Measurements from ENCODE around the gene OR2T1.
"Not testable (repeated sequence)": the region's sequence is repeated elsewhere in the genome, so short reads cannot be mapped to it uniquely, and the experiment has no call there.

OR2T1 gene

GRCh38 chr1:248417854-248418253 lies 15.0 kb downstream of the OR2T1 start:
- no peak for TF ChIP-seq POLR2A (IDR thresholded peaks at IDR 0.05; ENCODE audit: low read depth, low read length)
- FAIRE-seq, result no peak

GRCh38 chr1:248421384-248421783 lies 18.5 kb downstream of the OR2T1 start:
- TF ChIP-seq POLR2A (IDR thresholded peaks at IDR 0.05; ENCODE audit: low read depth, low read length), result no peak
- DNase-seq (ENCODE audit: insufficient read length, low spot score) (no peak), FAIRE-seq (no peak)

More at GRCh38 chr1:248417854-248418253, 15.0 kb downstream of the OR2T1 start:
- no peak for DNase-seq (ENCODE audit: insufficient read length, low spot score)

GRCh38 chr1:248427526-248428191 lies 24.8 kb downstream of the OR2T1 start:
- FAIRE-seq, result not testable (repeated sequence)

GRCh38 chr1:248428192-248428533 lies 25.3 kb downstream of the OR2T1 start:
- DNase-seq (ENCODE audit: insufficient read length, low spot score); FAIRE-seq: not testable (repeated sequence)

More at GRCh38 chr1:248427526-248428191, 24.8 kb downstream of the OR2T1 start:
- not testable (repeated sequence) for DNase-seq (ENCODE audit: insufficient read length, low spot score)

- not testable (repeated sequence) for DNase-seq (ENCODE audit: insufficient read length, low spot score); FAIRE-seq
Measured at GRCh38 chr1:248431683-248432082, 28.8 kb downstream of the OR2T1 start.

- FAIRE-seq; DNase-seq (ENCODE audit: insufficient read length, low spot score): not testable (repeated sequence)
Measured at GRCh38 chr1:248432201-248432600, 29.4 kb downstream of the OR2T1 start.

GRCh38 chr1:248433811-248434415 lies 31.1 kb downstream of the OR2T1 start:
- not testable (repeated sequence) for FAIRE-seq; DNase-seq (ENCODE audit: insufficient read length, low spot score)

GRCh38 chr1:248434913-248435312 lies 32.1 kb downstream of the OR2T1 start:
- not testable (repeated sequence) for DNase-seq (ENCODE audit: insufficient read length, low spot score); FAIRE-seq

GRCh38 chr1:248436303-248436702 lies 33.5 kb downstream of the OR2T1 start:
- not testable (repeated sequence) for DNase-seq (ENCODE audit: insufficient read length, low spot score); FAIRE-seq

- not testable (repeated sequence) for DNase-seq (ENCODE audit: insufficient read length, low spot score); FAIRE-seq
Measured at GRCh38 chr1:248438668-248439067, 35.8 kb downstream of the OR2T1 start.

- not testable (repeated sequence) for DNase-seq (ENCODE audit: insufficient read length, low spot score); FAIRE-seq
Measured at GRCh38 chr1:248439283-248439682, 36.4 kb downstream of the OR2T1 start.

- FAIRE-seq, result not testable (repeated sequence)
Measured at GRCh38 chr1:248442500-248443277, 39.8 kb downstream of the OR2T1 start.

GRCh38 chr1:248444603-248445002 lies 41.8 kb downstream of the OR2T1 start:
- not testable (repeated sequence) for FAIRE-seq; DNase-seq (ENCODE audit: insufficient read length, low spot score)

More at GRCh38 chr1:248442500-248443277, 39.8 kb downstream of the OR2T1 start:
- DNase-seq (ENCODE audit: insufficient read length, low spot score), result not testable (repeated sequence)

- not testable (repeated sequence) for FAIRE-seq; DNase-seq (ENCODE audit: insufficient read length, low spot score)
Measured at GRCh38 chr1:248445399-248445798, 42.6 kb downstream of the OR2T1 start, which contains the start of gene OR2T2. TSS of gene OR2T2 (plus strand) at chr1:248445637. CDS start at chr1:248452798, 7,161 bp downstream.

GRCh38 chr1:248448409-248449074 lies 45.7 kb downstream of the OR2T1 start:
- not testable (repeated sequence) for DNase-seq (ENCODE audit: insufficient read length, low spot score); FAIRE-seq

GRCh38 chr1:248449821-248450465 lies 47.1 kb downstream of the OR2T1 start:
- FAIRE-seq; DNase-seq (ENCODE audit: insufficient read length, low spot score): not testable (repeated sequence)

- not testable (repeated sequence) for FAIRE-seq; DNase-seq (ENCODE audit: insufficient read length, low spot score)
Measured at GRCh38 chr1:248450466-248451145, 47.8 kb downstream of the OR2T1 start.

- not testable (repeated sequence) for DNase-seq (ENCODE audit: insufficient read length, low spot score)
Measured at GRCh38 chr1:248453619-248454018, 50.8 kb downstream of the OR2T1 start.

GRCh38 chr1:248455045-248455444 lies 52.2 kb downstream of the OR2T1 start:
- DNase-seq (ENCODE audit: insufficient read length, low spot score); FAIRE-seq: not testable (repeated sequence)

More at GRCh38 chr1:248453619-248454018, 50.8 kb downstream of the OR2T1 start:
- not testable (repeated sequence) for FAIRE-seq

All from H54 (cell line).